ENCODE data around the gene KCNV2. TPM values are rescaled to one million over a fixed set of nuclear protein-coding genes. Genes with fewer than 3 reads are reported as not detected.

KCNV2 gene
- not detected for total RNA-seq

DNA sequence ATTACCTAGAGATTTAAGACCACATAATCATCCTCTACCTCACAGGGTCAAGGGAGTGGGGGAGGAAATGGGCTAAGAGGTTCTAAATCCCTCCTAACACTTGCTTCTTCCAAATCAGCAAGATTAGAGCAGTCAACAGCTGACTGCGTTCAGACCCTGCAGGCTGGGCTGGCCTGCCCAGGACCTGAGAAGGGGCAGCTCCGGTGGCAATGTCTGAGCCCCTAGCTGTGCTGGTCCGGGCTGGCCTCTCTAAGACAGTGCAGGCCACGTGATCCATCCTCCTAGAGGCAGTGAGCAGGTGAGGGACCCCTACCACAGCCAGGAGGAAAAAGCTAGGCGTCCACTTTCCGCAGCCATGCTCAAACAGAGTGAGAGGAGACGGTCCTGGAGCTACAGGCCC is at the start of gene KCNV2:
KCNV2 (plus strand) TSS at position 126 of the 400 bp plus-strand sequence; CDS start at position 356, 230 bp downstream.
- Mint-ChIP-seq H3K9me3 (peaks cover 8% of the 10 kb centered on the region), H3K4me3 (no peak within 1 kb of the TSS), H3K4me1 (ENCODE audit: low read depth) (no peaks in the 10 kb centered on the region), H3K36me3 (peaks cover 14% of the 10 kb centered on the region), H3K27ac (no peak within 1 kb of the TSS), H3K27me3 (no peaks in the 10 kb centered on the region)
- ChIA-PET POLR2A (no interaction called here), CTCF (no interaction called here)
- DNase-seq: no peak
- intact Hi-C loops (cut with micrococcal nuclease): no loop called here

DNA sequence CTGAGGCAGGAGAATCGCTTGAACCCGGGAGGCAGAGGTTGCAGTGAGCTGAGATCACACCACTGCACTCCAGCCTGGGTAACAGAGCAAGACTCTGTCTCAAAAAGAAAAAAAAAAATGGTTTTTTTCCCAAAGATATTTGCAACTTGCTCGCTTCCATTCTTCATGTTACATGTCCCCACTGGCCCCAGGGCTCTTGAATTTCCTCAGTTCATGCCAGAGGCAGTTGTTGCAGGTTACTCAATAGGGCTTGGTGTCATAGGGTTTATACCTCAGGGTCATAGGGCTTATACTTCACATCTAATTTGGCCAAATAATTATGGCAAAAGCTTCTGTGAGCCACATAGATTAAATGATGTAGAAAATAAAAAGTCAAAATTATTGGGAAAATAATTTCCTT is 44.1 kb upstream of the KCNV2 start:
- POLR2A ChIA-PET: no interaction called here
- Mint-ChIP-seq H3K27ac (no peak overlapping the region), H3K36me3 (no peaks in the 10 kb centered on the region)

DNA sequence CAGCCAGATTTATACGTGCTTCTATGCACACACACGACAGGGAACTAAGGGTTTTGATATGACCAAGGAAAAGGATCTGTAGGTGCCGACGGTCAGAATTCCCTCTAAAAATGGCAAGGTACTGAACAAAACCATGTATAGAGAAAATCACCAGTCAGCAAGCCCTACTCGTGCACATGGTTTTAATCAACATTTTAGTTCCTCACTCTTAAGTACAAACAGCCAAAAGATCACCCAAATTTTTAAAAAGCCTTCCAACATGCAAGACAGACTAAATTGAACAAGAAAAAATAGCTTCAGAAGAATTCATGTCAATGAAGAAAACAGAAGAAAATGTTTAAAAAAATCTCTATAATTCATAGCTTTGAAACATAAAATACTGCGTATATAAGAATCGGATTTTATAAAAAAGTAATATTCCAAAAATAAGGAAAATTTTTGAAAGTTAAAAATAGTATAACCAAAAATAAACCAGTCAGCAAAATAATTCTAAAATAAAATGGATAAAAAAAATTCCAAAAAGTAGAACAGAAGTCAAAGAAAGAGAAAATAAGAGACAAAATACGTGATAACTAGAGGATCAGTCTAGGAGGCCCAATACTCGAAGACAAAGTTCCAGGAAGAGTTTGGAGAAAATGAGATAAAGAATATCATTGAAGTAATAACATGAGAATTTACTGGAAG is 43.0 kb upstream of the KCNV2 start:
- H3K4me1 Mint-ChIP-seq (ENCODE audit: low read depth): no peaks in the 10 kb centered on the region
- DNase-seq: no peak
- no peak overlapping the region for H3K27ac Mint-ChIP-seq
- H3K9me3 Mint-ChIP-seq: no peaks in the 10 kb centered on the region
- ChIA-PET CTCF (no interaction called here), POLR2A (no interaction called here)
- H3K36me3 Mint-ChIP-seq: no peaks in the 10 kb centered on the region
- intact Hi-C loops (cut with micrococcal nuclease): no loop called here
- no peak overlapping the region for H3K4me3 Mint-ChIP-seq
- H3K27me3 Mint-ChIP-seq: no peaks in the 10 kb centered on the region

More for the DNA sequence above, 44.1 kb upstream of the KCNV2 start:
- Mint-ChIP-seq H3K27me3 (no peaks in the 10 kb centered on the region), H3K9me3 (no peaks in the 10 kb centered on the region), H3K4me1 (ENCODE audit: low read depth) (no peaks in the 10 kb centered on the region), H3K4me3 (no peak overlapping the region)
- CTCF ChIA-PET: no interaction called here
- intact Hi-C loops (cut with micrococcal nuclease): no loop called here
- DNase-seq: no peak

DNA sequence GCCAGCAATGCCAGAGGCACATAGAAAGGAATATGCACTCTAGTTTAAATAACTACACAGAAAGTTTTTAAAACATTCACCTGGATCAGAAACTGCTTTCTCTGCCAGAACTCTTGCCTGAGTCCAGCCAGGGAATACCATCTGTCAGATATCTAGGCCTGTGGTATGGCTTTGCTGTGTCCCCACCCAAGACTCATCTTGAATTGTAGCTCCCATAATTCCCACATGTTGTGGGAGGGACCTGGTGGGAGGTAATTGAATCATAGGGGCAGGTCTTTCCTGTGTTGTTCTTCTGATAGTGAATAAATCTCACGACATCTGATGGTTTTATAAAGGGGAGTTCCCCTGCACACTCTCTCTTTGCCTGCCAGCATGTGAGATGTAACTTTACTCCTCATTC is 41.5 kb upstream of the KCNV2 start:
- intact Hi-C loops (cut with micrococcal nuclease): no loop called here
- H3K27ac Mint-ChIP-seq: no peak overlapping the region
- no peak overlapping the region for H3K4me3 Mint-ChIP-seq
- H3K36me3 Mint-ChIP-seq: no peaks in the 10 kb centered on the region
- no peak for DNase-seq
- H3K9me3 Mint-ChIP-seq: no peaks in the 10 kb centered on the region
- POLR2A ChIA-PET: no interaction called here
- H3K27me3 Mint-ChIP-seq: peaks cover 3% of the 10 kb centered on the region
- no peaks in the 10 kb centered on the region for H3K4me1 Mint-ChIP-seq (ENCODE audit: low read depth)
- CTCF ChIA-PET: no interaction called here

DNA sequence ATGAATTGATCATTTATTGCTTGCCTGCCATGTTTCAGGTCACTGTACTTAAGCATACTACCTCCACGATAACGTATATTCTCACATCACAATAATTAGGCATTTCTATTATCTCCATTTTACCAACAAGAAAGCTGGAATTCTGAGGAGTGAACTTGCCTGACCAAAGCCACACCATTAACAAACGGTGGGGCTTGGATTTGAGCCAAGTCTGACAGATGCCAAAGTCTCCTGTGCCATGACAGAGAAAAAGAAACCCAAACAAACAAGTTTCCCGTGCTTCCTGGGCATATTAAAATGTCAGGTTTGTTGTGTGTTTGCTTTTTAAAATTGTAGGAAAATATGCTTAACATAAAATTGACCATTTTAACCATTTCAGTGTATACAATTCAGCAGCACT is 40.8 kb upstream of the KCNV2 start:
- H3K27ac Mint-ChIP-seq: no peak overlapping the region
- H3K9me3 Mint-ChIP-seq: no peaks in the 10 kb centered on the region
- no peak for DNase-seq
- POLR2A ChIA-PET: no interaction called here
- CTCF ChIA-PET: no interaction called here
- intact Hi-C loops (cut with micrococcal nuclease): no loop called here
- no peaks in the 10 kb centered on the region for H3K4me1 Mint-ChIP-seq (ENCODE audit: low read depth)
- H3K4me3 Mint-ChIP-seq: no peak overlapping the region
- H3K36me3 Mint-ChIP-seq: no peaks in the 10 kb centered on the region
- H3K27me3 Mint-ChIP-seq: peaks cover 3% of the 10 kb centered on the region

DNA sequence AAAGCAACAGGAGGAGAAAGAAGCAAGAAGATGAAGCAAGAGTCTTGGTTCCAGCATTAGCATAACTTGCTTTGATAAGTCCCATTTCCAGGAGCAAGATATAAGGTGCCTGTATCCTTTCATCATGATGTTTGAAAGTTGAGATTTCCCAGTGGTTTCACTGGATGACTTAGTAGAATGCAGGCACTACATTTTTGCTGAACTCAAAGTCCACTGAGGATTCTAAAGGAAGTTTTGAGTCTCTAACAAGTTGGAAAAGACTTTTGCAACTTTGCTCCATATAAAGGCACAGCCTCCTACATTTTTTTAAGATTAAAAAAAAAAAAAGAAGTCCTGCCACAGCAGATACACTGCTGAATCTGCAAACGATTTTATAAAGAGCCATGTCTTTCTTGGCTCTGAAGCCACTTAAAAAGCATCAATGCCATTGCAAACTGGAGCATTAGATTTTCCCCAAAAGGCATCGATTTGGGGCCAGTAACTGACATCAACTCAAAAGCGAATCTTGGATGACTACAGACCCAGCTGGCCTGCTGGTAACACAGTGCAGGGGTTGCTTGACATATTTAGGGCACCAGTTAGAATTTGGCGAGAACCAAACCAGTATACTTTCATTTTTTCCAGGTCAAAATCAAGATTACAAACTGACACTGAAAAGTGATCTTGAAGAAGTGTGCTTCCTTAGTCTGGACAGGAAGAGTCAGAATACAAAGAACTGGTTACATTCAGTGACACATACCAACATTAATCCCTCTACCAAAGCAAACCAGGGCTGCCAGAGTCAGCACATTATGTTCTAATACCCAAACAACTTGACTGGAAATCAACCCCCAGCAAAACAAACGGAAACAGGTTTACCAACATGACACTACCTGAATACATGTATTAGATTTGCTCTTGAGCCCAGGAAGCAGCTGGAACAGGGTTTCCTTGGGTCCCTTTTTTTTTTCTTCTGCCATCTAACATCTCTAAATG is 39.1 kb upstream of the KCNV2 start:
- H3K27ac Mint-ChIP-seq: no peak overlapping the region
- no peaks in the 10 kb centered on the region for H3K4me1 Mint-ChIP-seq (ENCODE audit: low read depth)
- DNase-seq: no peak
- no peak overlapping the region for H3K4me3 Mint-ChIP-seq
- POLR2A ChIA-PET: no interaction called here
- intact Hi-C loops (cut with micrococcal nuclease): no loop called here
- H3K9me3 Mint-ChIP-seq: no peaks in the 10 kb centered on the region
- CTCF ChIA-PET: no interaction called here
- no peaks in the 10 kb centered on the region for H3K36me3 Mint-ChIP-seq
- peaks cover 3% of the 10 kb centered on the region for H3K27me3 Mint-ChIP-seq

DNA sequence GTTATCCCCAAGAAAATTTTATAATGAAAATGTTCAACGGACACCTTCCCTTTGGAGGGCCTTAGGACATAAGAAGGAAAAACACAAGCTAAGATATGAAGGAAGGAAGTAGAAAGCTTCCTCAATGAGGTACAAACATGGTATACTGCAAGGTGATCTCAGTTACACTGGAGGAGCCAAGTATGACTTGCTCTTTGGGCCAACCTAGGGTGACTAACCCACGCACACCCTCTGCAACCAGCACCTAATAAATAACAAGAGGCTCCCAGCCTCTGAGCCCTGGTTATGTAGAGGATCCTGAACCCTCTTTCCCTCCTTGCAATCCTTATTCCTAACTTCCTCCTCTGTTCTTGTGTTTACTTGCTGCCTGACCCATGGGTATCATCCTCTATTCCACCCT is 38.3 kb upstream of the KCNV2 start:
- H3K4me3 Mint-ChIP-seq: no peak overlapping the region
- ChIA-PET POLR2A (no interaction called here), CTCF (no interaction called here)
- H3K36me3 Mint-ChIP-seq: no peaks in the 10 kb centered on the region
- intact Hi-C loops (cut with micrococcal nuclease): no loop called here
- H3K4me1 Mint-ChIP-seq (ENCODE audit: low read depth): no peaks in the 10 kb centered on the region
- DNase-seq: no peak
- no peak overlapping the region for H3K27ac Mint-ChIP-seq
- H3K9me3 Mint-ChIP-seq: no peaks in the 10 kb centered on the region
- peaks cover 3% of the 10 kb centered on the region for H3K27me3 Mint-ChIP-seq

DNA sequence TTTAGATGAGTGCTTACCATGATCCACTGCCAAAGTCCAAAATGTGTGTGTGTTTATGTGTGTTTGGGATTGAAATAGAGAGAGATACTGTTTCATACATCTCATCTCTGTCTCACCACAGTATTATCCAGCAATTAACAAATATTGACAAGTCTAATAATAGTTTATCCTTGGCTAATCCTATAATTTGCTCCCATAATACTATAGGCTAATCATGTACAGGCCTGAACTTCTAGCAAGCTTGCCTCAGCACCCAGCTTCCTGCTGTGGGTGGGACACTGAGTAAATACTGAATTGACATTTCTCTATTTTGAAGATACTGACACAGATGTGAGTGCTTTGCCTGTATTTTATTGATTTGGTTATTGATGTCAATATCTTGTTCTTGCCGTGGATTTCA is 35.3 kb upstream of the KCNV2 start:
- Mint-ChIP-seq H3K27ac (no peak overlapping the region), H3K27me3 (peaks cover 3% of the 10 kb centered on the region), H3K4me1 (ENCODE audit: low read depth) (no peaks in the 10 kb centered on the region), H3K9me3 (no peaks in the 10 kb centered on the region), H3K4me3 (no peak overlapping the region), H3K36me3 (no peaks in the 10 kb centered on the region)
- DNase-seq: no peak
- ChIA-PET POLR2A (no interaction called here), CTCF (no interaction called here)
- intact Hi-C loops (cut with micrococcal nuclease): no loop called here

DNA sequence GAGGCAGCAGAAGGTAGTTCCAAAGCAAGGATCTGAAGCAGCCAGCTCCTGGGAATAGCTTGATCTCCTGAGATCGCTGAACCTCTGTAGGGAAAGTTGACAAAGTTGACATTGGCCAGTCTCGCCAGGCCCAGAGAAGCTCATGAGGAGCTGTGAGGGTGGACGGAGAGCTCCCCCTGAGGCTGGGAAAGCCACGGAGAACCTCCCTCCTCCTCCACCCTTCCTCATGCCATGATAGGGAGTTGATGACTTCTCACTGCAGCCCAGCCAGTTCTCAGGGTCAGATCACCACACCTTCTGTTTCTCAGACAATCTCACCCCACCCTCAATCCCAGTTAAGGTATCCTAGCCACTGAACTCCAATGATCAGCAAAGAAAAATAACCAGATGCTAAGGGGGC is 30.4 kb upstream of the KCNV2 start:
- DNase-seq: no peak
- Mint-ChIP-seq H3K4me3 (no peak overlapping the region), H3K27me3 (no peaks in the 10 kb centered on the region), H3K9me3 (no peaks in the 10 kb centered on the region), H3K4me1 (ENCODE audit: low read depth) (no peaks in the 10 kb centered on the region), H3K36me3 (no peaks in the 10 kb centered on the region), H3K27ac (no peak overlapping the region)
- intact Hi-C loops (cut with micrococcal nuclease): no loop called here
- CTCF ChIA-PET: no interaction called here
- POLR2A ChIA-PET: no interaction called here

DNA sequence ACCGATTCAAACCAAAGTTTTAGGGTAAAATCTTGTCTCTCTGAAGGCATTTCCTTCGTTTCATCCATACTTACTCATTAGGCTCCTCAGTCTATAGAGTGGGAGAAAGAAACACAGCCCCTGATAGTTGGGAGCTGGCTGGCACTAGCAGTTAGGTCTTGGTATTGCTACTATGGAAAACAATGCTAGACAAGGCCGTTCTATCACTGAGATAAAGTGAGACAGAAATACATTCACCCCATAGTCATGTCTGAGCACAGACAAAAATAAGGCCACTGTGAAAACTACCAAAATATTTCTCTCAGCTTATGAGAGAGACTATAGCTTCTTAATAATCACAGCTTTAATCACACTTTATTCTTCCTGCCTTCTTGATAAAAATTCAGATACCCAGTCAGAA is 28.7 kb upstream of the KCNV2 start:
- H3K36me3 Mint-ChIP-seq: no peaks in the 10 kb centered on the region
- no peaks in the 10 kb centered on the region for H3K4me1 Mint-ChIP-seq (ENCODE audit: low read depth)
- ChIA-PET CTCF (no interaction called here), POLR2A (no interaction called here)
- no peak for DNase-seq
- H3K27ac Mint-ChIP-seq: no peak overlapping the region
- no peaks in the 10 kb centered on the region for H3K27me3 Mint-ChIP-seq
- intact Hi-C loops (cut with micrococcal nuclease): no loop called here
- H3K4me3 Mint-ChIP-seq: no peak overlapping the region
- no peaks in the 10 kb centered on the region for H3K9me3 Mint-ChIP-seq

DNA sequence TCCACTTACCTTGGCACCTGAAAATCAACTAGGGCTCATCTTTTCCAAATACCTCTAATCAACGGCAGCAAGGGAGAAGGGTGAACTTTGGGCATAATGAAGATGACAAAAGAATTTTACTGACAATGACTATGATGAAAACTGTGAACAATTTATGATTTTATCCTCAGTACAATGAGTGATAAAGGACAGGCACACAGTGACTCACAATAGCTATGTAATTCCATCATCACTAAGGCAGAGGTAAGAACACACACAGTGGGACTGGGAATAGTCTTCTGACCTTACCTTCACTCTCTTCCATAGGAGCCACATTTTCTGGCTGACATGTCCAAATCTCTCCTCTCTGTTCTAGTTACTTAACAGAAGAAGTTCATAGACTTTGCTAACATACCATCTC is 26.1 kb upstream of the KCNV2 start:
- intact Hi-C loops (cut with micrococcal nuclease): no loop called here
- Mint-ChIP-seq H3K4me1 (ENCODE audit: low read depth) (no peaks in the 10 kb centered on the region), H3K9me3 (no peaks in the 10 kb centered on the region), H3K27me3 (no peaks in the 10 kb centered on the region), H3K27ac (no peak overlapping the region), H3K4me3 (no peak overlapping the region), H3K36me3 (no peaks in the 10 kb centered on the region)
- DNase-seq: no peak
- POLR2A ChIA-PET: no interaction called here
- CTCF ChIA-PET: no interaction called here

DNA sequence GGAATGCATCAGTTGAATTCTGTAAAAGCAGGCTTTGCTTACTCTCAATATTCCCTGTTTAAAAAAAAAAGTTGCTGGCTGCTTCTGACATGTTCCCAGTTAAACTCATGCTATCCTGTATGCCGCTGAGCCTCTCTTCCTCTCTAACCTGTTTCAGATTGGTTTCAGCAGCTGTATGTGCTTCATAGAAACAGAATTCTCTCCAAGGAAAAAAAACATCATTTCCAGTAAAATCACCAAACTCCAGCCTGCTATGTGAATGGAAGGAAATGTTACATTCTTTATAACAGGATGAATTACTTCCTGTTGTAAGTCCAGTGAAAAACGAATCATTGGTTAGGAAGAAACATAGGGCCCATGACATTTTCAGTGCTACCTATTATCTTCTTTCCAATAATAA is 25.7 kb upstream of the KCNV2 start:
- intact Hi-C loops (cut with micrococcal nuclease): no loop called here
- Mint-ChIP-seq H3K9me3 (no peaks in the 10 kb centered on the region), H3K27ac (no peak overlapping the region), H3K4me1 (ENCODE audit: low read depth) (no peaks in the 10 kb centered on the region), H3K36me3 (no peaks in the 10 kb centered on the region), H3K27me3 (no peaks in the 10 kb centered on the region), H3K4me3 (no peak overlapping the region)
- DNase-seq: no peak
- CTCF ChIA-PET: no interaction called here
- POLR2A ChIA-PET: no interaction called here

DNA sequence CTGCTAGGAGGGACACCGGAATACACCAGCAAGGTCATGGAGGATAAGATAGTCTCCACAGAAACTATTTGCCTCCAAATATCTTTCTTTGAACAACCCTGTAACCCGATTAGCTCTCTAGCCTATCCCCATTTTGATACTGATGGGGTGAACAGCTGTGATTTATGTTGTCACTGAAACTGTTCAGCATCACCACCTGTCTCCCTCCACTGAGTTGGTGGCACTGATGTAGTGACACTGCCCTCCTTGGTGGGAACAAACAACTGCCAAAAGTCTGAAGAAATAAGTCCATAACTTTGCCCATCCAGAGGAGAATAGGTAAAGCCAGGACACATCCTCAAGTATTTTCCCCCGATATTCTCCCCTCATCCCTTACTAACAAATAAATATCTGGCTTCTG is 24.3 kb upstream of the KCNV2 start:
- POLR2A ChIA-PET: no interaction called here
- H3K36me3 Mint-ChIP-seq: no peaks in the 10 kb centered on the region
- intact Hi-C loops (cut with micrococcal nuclease): no loop called here
- DNase-seq: no peak
- CTCF ChIA-PET: no interaction called here
- H3K4me1 Mint-ChIP-seq (ENCODE audit: low read depth): no peaks in the 10 kb centered on the region
- H3K4me3 Mint-ChIP-seq: no peak overlapping the region
- no peaks in the 10 kb centered on the region for H3K27me3 Mint-ChIP-seq
- H3K27ac Mint-ChIP-seq: no peak overlapping the region
- H3K9me3 Mint-ChIP-seq: no peaks in the 10 kb centered on the region
